Measurements from ENCODE around the gene CARTPT.

The CARTPT gene

DNA sequence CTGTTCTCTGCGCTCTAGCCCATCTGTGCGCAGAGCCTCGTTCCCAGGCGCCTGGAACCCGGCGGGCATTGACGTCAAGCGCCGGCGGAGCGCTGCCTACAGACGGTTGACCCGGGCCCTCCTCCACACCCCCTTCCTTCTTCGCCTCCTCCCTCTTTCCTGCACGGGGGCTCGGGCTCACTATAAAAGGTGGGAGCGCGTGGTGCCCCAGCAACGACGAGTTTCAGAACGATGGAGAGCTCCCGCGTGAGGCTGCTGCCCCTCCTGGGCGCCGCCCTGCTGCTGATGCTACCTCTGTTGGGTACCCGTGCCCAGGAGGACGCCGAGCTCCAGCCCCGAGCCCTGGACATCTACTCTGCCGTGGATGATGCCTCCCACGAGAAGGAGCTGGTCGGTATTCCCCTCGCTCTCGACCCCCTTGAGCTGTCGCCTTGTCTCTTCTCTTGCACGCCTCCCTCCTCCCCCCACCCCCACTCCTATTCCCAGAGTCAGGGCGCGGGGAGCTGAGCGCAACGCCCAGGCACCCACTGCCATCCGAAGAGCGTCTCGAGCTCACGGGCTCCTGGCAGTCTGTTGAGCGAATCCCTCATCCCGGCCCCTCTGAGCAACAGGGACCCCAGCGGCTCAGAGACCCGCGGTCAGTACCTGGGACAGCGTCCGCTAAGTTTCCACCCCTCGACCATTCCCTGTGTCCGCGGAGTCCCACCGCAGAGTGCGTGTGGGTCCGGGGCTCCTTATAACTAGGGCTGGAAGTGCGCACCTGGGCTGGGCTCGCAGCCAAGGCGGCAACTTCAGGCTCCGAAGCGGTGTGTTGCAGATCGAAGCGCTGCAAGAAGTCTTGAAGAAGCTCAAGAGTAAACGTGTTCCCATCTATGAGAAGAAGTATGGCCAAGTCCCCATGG lies at the start of gene CARTPT:
CARTPT (plus strand) TSS at position 213 of the 902 bp plus-strand sequence; CDS start at position 232, 19 bp downstream.
- DNase-seq, result peak; percentile 28

DNA sequence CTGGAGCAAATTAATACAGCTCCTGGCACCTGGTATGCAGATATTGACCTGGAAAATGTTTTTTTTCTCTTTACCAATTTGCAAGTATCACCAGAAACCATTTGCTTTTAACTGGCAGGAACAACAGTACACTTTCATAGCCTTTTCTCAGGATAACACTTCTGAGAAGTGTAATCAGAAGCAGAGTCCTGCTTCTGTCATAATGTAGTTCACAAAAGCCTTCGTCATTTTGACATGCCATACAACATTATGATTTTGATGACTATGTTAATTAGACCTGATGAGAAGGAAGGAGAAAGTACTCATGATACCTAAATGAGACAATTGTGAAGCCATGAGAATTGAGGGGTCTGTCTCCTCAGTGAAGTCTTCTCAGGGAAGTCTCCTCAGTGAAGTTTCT lies 41.1 kb upstream of the CARTPT start:
- no peak for DNase-seq

DNA sequence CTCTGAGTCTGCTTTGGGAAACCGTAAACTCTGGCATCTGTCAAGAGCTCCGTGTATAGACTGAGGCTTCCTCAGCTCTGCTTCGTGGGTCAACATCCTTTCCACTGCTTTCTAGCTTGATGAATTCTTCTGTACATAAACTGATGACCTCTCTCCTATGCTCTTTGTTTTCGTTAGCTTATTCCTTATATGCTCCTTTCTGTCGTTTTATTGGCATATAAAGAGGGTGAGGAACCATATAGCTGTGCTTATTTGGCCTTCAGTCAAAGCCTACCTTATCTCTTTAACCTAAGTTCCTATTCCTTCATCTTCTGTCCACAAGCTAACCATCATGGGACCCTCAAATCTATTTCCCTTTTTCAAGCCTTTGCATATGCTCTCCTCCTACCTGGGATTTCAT lies 39.4 kb upstream of the CARTPT start:
- DNase-seq, result no peak

DNA sequence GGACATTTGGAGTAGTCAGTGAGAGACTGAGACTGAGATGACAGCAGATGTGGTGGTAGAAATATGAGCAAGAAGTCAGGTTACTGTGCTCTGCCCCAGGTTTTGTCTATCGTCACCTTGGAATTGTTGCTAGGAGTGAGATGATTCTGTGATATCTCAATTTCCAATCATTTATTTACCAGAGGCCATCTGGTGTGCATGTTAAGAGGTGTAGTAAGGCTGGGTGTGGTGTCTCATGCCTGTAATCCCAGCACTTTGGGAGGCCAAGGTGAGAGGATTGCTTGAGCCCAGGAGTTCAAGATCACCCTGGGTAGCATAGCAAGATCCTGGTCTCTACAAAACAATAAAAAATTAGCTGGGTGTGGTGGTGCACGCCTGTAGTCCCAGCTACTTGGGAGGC lies 38.6 kb upstream of the CARTPT start:
- DNase-seq, result no peak

DNA sequence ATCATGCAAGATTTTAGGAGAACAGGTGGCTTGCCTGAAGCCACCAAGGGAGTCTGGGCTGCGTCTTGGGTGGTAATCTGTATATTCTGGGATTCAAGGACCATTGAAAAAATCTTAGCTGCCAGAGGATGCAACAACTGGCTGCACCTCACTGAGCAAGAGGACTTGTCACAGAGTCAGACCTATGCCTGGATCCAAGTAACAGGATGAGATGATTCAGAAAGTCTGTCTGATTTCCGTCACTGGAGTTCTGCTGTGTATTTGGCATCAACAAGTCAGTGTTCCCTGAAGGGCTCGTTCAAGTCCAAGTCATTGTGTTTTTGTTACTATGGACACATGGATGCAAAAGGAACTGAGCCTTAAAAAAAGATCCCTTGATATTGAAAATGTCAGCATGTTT lies 37.8 kb upstream of the CARTPT start:
- peak; percentile 80 for DNase-seq

DNA sequence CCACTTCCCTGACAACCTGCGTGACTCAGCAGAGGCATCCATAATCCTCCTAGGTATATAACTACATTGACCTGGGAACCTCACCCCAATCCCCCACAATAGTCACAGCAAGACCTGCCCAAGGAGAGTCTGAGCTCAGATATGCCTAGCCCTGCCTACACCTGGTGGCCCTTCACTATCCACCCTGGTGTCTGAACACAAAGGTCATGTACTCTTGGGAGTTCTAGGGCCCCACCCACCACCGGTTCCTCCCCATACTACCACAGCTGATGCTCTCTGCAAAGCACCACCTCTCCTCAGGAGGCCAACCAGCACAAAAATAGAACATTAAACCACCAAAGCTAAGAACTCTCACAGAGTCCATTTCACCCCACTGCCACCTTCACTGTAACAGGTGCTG lies 34.8 kb upstream of the CARTPT start:
- DNase-seq, result no peak

DNA sequence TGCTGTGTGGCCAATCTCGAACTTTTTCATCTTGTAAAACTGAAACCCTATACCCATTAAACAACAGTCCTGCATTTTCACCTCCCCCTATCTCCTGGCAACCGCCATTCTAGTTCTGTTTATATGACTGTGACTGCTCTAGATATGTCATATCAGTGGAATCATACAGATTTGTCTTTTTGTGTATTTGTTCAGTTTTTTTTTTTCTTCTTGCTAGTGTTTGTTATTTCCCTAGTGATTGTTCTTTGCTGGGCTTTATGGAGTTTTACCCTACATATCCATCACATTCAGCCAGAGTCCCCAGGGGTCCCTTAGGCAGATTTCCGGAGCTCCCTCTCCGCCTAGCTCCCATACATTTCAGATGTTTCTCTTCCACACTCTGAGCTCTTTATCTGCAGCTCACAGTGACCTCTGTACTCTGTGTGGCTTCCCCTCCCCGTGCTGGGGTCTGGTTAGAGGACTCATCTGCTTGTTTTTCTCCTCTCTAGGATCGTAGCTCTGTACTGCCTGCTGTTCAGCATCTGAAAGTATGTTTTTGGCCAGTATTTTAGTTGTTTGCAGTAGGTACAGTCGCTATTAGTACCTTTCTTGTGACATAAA lies 25.1 kb upstream of the CARTPT start:
- no peak for DNase-seq

DNA sequence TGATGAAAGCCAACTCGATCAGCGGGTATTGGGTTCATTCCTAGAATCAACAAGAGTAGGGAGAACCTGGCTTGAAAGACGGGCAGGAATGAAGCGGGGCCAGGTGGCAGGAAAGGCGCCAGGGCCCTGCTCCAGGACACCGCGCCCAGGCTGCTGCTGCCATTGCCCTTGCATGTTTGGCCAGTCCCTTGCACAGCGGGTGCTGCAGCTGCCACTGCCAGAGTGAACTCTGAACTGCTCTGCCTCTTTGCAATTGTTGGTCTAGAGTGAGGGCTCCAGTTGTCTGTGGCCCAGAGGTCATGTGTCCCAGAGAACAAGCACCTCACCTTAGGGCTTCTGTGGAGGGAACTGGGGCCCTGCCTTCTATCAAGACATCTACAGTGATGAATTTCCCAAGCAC lies 24.0 kb upstream of the CARTPT start:
- no peak for DNase-seq

DNA sequence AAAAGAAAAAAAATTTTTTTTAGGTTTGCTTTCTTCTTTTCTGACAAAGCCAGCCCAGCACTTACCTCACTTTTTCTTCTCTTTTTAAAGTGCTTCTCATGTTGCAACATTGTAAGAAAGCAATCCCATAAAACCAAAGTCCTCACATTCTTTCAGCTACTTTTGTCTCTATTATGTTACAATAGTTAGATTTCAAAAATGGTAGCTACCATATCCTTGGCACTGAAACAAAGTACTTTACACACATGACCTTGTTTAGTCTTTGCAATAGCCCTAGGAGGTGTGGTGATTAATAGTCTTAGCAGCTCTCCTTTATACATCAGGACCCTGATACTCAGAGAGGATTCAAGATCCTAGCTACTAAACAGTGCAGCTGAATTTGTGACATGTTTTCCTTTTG lies 23.5 kb upstream of the CARTPT start:
- DNase-seq, result no peak

DNA sequence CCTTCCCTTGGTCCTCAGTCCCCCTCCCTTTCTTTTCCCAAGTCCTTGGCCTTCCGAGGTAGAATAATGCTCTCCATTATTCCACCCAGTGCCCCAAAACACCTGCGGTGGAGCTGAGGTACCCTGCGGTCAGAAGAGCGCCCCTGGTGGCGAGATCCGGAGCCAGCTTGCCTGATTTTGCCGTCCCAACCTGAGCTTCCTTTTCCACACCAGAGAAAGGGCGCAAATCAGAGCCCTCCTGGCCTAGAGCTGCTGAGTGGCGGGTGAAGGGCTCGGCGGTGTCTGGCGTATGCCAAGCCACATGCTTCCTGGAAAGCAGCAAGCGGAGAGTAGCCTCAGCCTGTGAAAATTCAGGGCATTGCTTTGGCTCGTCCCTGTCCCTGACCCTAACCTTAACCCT lies 21.1 kb upstream of the CARTPT start:
- DNase-seq, result no peak

DNA sequence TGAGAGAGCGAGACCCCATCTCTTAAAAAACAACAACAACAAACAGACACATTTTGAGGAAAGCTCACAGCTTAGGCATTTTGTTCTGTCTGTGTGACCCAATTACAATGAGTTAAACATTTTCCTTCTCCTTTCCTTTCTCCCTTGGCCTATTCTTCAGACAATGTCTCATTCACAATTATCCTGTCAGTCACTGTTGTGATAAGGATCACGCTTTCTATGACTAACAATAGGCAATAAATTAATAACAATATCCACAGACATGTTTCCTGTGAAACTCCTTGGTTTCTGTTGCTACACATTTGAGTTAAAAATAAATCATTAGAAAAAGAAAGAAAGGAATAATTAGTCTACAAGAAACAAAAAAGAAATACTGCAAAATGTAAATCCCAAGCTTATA lies 19.8 kb upstream of the CARTPT start:
- DNase-seq, result no peak

DNA sequence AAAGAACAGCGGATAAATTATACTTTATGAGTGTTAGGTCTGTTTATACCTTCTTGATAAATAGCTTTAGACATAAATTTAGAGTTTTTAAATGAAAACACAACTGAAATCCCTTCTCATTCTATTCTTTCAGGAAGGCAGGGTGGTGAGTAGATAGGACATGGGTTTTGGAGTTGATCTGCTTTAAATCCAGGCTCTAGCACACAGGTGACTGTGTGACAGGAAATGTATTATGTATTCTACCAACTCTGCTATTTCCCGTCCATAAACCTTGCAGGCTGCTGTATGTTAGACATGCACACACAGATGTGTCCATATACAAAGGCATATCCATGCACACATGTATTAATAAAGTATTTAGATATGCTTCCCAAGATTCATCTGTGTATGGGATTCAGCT lies 19.3 kb upstream of the CARTPT start:
- no peak for DNase-seq

DNA sequence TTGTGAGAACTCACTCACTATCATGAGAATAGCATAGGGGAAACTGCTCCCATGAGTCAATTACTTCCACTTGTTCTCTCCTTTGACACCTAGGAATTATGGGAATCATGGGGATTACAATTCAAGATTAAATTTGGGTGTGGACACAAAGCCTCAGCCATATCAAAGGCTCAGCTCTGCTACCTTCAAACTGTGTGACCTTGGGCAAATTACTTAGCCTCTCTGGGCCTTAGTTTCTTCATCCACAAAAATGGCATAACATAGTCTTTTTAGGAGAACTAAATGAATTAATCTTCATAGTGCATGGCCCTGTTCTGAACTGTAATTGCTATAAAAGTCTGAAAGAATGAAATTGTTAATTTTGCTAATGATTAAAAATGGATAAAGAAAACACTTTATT lies 18.3 kb upstream of the CARTPT start:
- DNase-seq, result no peak

DNA sequence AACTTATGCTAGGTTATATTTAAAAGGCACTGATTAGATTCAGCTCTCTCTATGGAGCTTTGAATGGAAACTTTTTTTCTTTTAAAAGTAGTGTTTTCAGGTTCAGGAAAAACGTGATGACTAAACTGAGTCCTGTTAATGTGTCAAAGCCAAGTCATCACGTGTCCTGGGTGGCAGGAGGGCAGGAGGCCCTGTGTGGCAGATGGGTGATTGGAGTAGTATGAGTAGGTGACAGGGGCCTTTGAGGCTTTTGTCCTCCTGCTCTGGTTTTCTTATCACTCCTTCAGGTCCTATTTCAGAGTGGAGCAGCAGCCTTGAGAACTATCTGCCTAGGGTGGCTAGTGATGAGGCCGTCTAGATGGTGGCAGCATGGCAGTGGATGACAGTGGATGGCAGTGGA lies 17.7 kb upstream of the CARTPT start:
- DNase-seq, result no peak

DNA sequence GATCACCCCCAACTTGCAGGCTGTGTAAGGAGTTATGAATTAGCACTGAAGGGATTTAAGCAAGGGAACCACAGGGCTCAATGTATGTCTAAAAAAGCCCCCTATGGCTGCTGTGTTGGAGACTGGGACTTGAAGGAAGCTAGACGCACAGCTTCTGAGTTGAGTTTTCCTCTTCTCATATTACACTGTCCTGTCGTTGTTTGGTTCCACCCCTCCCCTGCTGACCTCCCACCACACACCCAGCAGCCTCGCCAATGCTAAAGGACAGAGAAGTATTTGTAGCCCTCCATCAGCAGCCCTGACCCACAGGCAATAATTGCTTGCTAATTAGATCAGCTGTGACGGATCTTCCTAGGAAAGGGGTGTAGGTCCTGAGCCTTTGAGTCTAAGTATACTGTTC lies 15.1 kb upstream of the CARTPT start:
- no peak for DNase-seq

DNA sequence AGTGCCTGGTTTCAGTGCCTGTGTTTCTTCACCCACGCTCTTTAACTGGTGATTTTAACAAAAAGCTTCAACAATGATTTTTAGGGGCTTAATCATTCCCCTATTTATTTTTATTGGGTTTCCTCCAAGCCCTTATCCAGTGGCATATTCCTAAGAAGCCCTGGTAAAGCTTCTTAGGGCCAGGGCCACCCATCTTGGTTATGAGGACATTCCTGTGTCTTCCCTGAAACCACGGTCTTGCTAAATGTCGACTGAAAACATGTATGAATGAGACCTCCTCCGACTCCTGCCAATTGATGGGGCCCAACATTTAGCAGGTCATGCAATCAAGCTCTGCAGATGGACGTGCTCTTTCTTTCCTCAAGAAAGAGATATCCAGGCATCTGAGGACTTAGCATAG lies 13.7 kb upstream of the CARTPT start:
- DNase-seq, result no peak

DNA sequence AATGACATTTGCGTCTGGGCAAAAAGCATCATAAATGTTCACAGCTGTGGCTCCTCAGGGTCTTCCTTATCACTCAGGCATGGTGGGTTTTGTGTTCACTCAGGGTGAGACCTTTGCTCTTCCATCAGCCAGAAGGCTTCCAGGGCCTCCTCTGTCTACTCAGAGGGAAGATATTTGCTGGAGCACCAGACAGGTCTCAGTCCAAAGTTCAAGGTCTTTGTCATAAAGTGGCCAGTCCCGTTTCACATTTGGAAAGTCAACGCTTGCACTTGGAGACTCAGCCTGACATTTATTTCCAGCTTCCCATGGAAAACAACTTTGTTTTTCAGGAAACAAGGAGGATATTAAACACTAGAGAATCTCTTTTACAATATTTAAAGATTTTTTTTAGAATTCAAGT lies 12.2 kb upstream of the CARTPT start:
- no peak for DNase-seq

DNA sequence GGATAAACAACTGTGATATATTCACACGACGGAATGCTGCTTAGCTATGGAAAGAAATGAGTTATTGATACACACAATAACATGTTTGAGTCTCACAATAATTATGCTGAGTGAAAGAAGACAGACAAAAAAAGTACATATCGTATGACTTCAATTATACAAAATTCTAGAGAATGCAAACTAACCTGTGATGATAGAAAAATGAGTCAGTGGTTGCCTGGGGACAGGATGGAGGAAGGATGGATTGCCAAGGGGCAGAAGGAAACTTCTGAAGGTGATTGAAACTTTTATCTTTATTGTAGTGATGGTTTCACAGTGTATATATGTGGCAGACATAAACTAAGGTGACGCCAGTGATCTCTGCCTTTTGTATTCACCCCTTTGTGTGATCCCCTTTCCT lies 7.5 kb upstream of the CARTPT start:
- DNase-seq, result no peak

DNA sequence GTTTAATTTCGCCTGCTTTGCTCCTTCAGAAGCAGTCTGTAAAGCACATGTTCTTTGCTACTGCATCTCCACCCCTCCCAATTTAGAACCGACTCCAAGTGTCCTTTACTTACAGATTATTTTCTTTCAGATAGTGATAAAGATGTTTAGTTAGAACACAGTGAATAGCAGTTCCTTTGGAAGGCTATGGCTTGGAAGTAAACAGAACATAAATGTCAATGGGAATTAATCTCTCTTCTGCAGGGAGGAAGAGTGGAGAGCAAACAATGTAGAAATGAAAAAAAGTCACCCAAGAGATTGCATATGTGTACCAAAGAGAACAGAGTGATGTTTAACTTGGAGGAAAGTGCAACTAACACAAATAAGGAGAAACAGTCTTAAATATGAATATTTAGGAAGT lies 4.2 kb upstream of the CARTPT start:
- DNase-seq, result no peak

DNA sequence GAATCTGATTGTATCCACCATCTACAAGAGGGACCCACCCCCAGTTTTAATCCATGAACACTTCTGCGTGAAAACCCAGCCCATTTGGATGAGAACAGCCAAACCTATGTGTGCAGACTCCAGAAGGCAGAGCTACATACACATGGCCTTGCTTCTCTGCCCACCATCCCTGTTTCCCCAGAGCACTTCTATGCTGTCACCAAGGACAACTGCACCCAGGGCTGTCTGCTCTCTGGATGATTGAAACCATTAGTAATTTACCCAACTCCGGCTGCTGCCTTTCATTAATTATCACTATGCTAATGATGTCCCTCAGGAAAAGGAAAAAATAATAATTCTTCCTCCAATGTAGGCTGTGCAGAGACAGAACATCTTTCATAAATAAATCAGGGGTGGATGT lies 8.9 kb downstream of the CARTPT start:
- DNase-seq, result no peak

DNA sequence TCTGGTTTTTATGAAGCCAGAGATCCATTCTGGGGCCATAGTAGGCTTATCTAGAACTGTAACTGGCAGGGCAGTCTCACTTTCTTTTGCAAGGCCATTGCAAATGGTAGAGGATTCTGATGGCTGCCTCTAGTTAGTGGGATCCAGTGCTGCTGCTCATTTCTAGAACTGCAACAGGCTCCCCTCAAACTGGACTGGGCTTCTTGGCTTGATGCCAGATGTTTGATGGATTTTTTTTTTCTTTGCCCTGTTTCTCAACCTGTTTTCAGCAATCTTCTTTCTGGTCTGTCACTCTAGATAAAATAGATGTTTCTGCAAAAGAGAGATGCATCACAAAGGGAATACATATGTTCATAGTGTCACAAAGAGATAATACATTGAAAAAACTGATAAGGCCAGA lies 11.9 kb downstream of the CARTPT start:
- DNase-seq, result no peak

DNA sequence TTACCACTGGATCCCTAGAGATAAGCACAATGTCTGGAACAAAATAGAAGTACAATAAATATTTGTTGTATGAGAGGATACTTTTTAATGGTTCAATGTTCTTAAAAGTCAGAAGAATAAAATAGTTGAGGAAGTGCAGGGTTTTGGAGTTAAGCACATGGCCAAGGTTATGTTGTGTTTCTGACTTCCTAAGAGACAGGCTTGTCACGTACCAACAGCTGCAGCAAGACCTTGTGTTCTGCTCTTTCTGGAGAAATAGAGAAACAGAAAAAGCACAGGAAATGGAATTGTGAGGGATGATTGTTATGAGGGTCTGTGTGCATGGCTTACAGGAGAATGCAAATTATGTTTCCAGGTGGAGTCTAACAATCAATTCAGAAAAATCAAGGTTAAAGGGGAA lies 12.9 kb downstream of the CARTPT start:
- DNase-seq, result no peak

DNA sequence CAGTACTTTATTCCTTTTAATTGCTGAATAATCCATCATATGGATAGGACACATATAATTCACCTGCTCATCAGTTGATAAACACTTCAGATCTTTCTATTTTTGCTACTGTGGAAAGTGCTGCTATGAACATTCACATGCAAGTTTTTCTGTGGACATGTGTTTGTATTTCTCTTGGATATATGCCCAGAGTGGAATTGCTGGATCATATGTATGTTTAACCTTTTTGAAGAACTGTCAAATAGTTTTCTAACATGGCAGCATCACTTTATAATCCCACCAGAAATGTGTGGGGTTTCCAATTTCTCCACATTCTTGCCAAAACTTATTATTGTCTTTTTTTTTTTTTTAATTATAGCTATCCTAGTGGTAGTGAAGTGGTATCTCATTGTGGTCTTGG lies 15.1 kb downstream of the CARTPT start:
- no peak for DNase-seq

DNA sequence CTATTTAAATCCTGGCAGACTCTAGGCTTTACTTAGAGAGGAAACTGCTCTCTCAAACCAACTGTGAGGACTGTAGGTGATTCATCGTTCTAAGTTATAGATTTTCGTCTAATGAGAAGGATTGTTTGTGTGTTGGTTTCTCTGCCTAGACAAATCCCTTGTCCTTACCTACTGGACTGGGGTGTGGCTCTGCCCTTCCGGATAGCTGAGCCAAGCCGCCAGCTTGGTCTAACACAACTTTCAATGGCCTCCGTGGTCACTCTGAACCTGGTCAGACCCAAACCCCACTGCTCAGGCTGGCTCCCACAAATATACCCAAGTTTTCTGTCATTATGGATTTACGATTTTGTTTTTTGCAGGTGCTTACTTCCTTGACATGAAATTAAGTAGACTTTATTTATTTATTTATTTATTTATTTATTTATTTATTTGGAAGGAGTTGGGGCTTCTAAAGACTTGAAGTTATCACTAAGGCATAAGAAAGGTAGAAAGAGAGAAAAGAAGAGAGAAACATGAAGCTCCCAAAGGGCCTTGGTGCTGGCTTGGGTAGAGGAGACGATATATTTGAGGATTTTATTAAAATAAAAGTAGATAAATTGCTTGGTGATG lies 19.0 kb downstream of the CARTPT start:
- no peak for DNase-seq
